Activated CD4-positive, alpha-beta T cell treated with anti-CD3 and anti-CD28 coated beads for 4 hours (primary cell): Measurements from ENCODE around the gene NOS2.
"Not testable (repeated sequence)": the region's sequence is repeated elsewhere in the genome, so short reads cannot be mapped to it uniquely, and the experiment has no call there.

Source experiments
- DNase-seq, 2 donors: peaks; one replicate each; pipeline ENCODE4 v3.0.0-alpha.2; 2020

NOS2 gene

GRCh38 chr17:27800522-27800921 lies at the start of gene NOS2:
TSS of gene NOS2 (minus strand) at chr17:27800529. CDS start at chr17:27798809, 1,720 bp downstream.
- DNase-seq, result no peak

- DNase-seq, result no peak
Measured at GRCh38 chr17:27849474-27850185, 49.3 kb upstream of the NOS2 start.

- no peak for DNase-seq
Measured at GRCh38 chr17:27848931-27849330, 48.6 kb upstream of the NOS2 start.

- DNase-seq, result not testable (repeated sequence)
Measured at GRCh38 chr17:27846808-27847307, 46.5 kb upstream of the NOS2 start.

GRCh38 chr17:27846042-27846655 lies 45.8 kb upstream of the NOS2 start:
- DNase-seq, result peak; percentile 2 to 8

- no peak for DNase-seq
Measured at GRCh38 chr17:27845264-27846041, 45.1 kb upstream of the NOS2 start.

GRCh38 chr17:27840688-27841087 lies 40.4 kb upstream of the NOS2 start:
- no peak for DNase-seq

- not testable (repeated sequence) for DNase-seq
Measured at GRCh38 chr17:27840406-27840678, 40.0 kb upstream of the NOS2 start.

- not testable (repeated sequence) for DNase-seq
Measured at GRCh38 chr17:27839571-27840405, 39.5 kb upstream of the NOS2 start.

- DNase-seq, result not testable (repeated sequence)
Measured at GRCh38 chr17:27838607-27839006, 38.3 kb upstream of the NOS2 start.

- DNase-seq, result not testable (repeated sequence)
Measured at GRCh38 chr17:27837769-27838168, 37.4 kb upstream of the NOS2 start.

GRCh38 chr17:27836651-27837050 lies 36.3 kb upstream of the NOS2 start:
- DNase-seq, result no peak

GRCh38 chr17:27834571-27834970 lies 34.2 kb upstream of the NOS2 start:
- no peak for DNase-seq

GRCh38 chr17:27832831-27833230 lies 32.5 kb upstream of the NOS2 start:
- no peak for DNase-seq

- DNase-seq, result not testable (repeated sequence)
Measured at GRCh38 chr17:27829888-27830287, 29.6 kb upstream of the NOS2 start.

- not testable (repeated sequence) for DNase-seq
Measured at GRCh38 chr17:27829143-27829711, 28.9 kb upstream of the NOS2 start.

- no peak for DNase-seq
Measured at GRCh38 chr17:27825459-27825858, 25.1 kb upstream of the NOS2 start.

GRCh38 chr17:27824745-27825144 lies 24.4 kb upstream of the NOS2 start:
- DNase-seq, result no peak

GRCh38 chr17:27824176-27824715 lies 23.9 kb upstream of the NOS2 start:
- DNase-seq, result no peak

- not testable (repeated sequence) for DNase-seq
Measured at GRCh38 chr17:27822108-27822507, 21.8 kb upstream of the NOS2 start.

GRCh38 chr17:27821318-27821717 lies 21.0 kb upstream of the NOS2 start:
- DNase-seq, result no peak

GRCh38 chr17:27819145-27819544 lies 18.8 kb upstream of the NOS2 start:
- DNase-seq, result no peak
